Measurements from ENCODE around the gene KLHL29. TPM values are rescaled to one million over a fixed set of nuclear protein-coding genes. Genes with fewer than 3 reads are reported as not detected.

Gene KLHL29
- polyA plus RNA-seq, 1 donor from 2014 or later: 42.4 TPM

DNA sequence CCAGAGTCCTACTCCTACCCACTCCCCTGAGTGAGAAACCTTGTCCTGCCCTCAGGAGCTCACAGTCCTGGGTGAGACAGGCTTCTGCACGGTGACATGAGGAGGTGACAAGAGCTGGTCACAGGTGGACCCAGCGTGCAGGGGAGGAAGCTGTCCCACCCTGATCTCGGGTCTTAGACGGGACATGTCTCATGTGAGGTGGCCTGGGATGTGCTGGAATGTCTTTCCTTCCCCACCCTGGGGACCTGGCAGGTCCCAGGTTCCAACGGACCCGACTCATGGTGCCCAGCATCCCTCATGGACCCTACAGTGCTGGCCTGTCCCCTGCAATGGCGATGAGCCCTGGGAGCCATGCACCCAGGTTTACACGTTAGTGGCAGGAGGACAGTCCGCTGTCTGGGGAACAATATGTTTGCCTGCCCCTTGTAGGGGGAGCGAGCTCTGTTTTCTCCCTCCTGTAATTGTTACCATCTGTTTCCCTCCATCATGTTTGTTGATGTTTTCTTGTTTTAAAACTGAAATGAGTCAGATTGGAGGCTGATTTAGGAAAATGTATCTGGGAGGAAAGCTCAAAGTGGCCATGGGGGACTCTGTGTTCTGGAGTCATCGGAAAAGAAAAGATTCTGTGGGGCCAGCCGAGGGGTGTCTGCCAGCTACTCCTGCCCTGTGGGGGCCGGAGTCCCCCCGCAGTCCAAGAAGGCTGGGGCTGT is 238.1 kb downstream of the KLHL29 start:
- Histone ChIP-seq H3K79me2 (replicated peaks; ENCODE audit: insufficient read depth, low read length) (no peaks in the 10 kb centered on the region), H3K27ac (ENCODE audit: low read length) (no peak overlapping the region), H3K4me2 (ENCODE audit: low read length) (no peak overlapping the region), H2AFZ (ENCODE audit: low read depth, low read length) (no peak overlapping the region), H3F3A (ENCODE audit: insufficient read depth, low read length, poor library complexity, severe bottlenecking) (no peaks in the 10 kb centered on the region), H3K27me3 (ENCODE audit: insufficient read depth, low read depth, low read length) (no peaks in the 10 kb centered on the region), H3K9ac (ENCODE audit: low read length) (no peak overlapping the region), H3K36me3 (ENCODE audit: insufficient read depth, low read length) (no peaks in the 10 kb centered on the region), H3K9me2 (ENCODE audit: insufficient read depth, low read length) (no peaks in the 10 kb centered on the region), H3K9me3 (ENCODE audit: low read length) (no peaks in the 10 kb centered on the region), H3K4me3 (ENCODE audit: low read length) (no peak overlapping the region), H4K20me1 (ENCODE audit: insufficient read depth) (no peaks in the 10 kb centered on the region)
- no peak for TF ChIP-seq EZH2 (IDR thresholded peaks at IDR 0.05; ENCODE audit: borderline replicate concordance, insufficient read depth, low read length, poor library complexity, severe bottlenecking)
- TF ChIP-seq MXI1 (conservative IDR thresholded peaks at IDR 0.05; ENCODE audit: poor library complexity, severe bottlenecking): no peak
- TF ChIP-seq RAD21 (conservative IDR thresholded peaks at IDR 0.05): no peak
- no peak for TF ChIP-seq EP300 (conservative IDR thresholded peaks at IDR 0.05; ENCODE audit: poor library complexity, severe bottlenecking)
- TF ChIP-seq, protein P1, sequence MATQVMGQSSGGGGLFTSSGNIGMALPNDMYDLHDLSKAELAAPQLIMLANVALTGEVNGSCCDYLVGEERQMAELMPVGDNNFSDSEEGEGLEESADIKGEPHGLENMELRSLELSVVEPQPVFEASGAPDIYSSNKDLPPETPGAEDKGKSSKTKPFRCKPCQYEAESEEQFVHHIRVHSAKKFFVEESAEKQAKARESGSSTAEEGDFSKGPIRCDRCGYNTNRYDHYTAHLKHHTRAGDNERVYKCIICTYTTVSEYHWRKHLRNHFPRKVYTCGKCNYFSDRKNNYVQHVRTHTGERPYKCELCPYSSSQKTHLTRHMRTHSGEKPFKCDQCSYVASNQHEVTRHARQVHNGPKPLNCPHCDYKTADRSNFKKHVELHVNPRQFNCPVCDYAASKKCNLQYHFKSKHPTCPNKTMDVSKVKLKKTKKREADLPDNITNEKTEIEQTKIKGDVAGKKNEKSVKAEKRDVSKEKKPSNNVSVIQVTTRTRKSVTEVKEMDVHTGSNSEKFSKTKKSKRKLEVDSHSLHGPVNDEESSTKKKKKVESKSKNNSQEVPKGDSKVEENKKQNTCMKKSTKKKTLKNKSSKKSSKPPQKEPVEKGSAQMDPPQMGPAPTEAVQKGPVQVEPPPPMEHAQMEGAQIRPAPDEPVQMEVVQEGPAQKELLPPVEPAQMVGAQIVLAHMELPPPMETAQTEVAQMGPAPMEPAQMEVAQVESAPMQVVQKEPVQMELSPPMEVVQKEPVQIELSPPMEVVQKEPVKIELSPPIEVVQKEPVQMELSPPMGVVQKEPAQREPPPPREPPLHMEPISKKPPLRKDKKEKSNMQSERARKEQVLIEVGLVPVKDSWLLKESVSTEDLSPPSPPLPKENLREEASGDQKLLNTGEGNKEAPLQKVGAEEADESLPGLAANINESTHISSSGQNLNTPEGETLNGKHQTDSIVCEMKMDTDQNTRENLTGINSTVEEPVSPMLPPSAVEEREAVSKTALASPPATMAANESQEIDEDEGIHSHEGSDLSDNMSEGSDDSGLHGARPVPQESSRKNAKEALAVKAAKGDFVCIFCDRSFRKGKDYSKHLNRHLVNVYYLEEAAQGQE (IDR thresholded peaks at IDR 0.05; ENCODE audit: borderline replicate concordance): no peak
- TF ChIP-seq SMC3 (conservative IDR thresholded peaks at IDR 0.05; ENCODE audit: poor library complexity): no peak
- TF ChIP-seq POLR2AphosphoS5 (IDR thresholded peaks at IDR 0.05): no peak
- TF ChIP-seq, protein P2, sequence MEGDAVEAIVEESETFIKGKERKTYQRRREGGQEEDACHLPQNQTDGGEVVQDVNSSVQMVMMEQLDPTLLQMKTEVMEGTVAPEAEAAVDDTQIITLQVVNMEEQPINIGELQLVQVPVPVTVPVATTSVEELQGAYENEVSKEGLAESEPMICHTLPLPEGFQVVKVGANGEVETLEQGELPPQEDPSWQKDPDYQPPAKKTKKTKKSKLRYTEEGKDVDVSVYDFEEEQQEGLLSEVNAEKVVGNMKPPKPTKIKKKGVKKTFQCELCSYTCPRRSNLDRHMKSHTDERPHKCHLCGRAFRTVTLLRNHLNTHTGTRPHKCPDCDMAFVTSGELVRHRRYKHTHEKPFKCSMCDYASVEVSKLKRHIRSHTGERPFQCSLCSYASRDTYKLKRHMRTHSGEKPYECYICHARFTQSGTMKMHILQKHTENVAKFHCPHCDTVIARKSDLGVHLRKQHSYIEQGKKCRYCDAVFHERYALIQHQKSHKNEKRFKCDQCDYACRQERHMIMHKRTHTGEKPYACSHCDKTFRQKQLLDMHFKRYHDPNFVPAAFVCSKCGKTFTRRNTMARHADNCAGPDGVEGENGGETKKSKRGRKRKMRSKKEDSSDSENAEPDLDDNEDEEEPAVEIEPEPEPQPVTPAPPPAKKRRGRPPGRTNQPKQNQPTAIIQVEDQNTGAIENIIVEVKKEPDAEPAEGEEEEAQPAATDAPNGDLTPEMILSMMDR (IDR thresholded peaks at IDR 0.05; ENCODE audit: poor library complexity, severe bottlenecking): no peak
- TF ChIP-seq TAF1 (IDR thresholded peaks at IDR 0.05; ENCODE audit: low read depth): no peak

- no peaks in the 10 kb centered on the region for H4K20me1 ChIP-seq (ENCODE audit: insufficient read depth)
Measured at GRCh38 chr2:23624378-23624777, 239.4 kb downstream of the KLHL29 start.

More at GRCh38 chr2:23624378-23624777, 239.4 kb downstream of the KLHL29 start:
- TF ChIP-seq, protein P1 (IDR thresholded peaks at IDR 0.05; ENCODE audit: borderline replicate concordance): no peak
- TF ChIP-seq, protein P2 (IDR thresholded peaks at IDR 0.05; ENCODE audit: poor library complexity, severe bottlenecking): peak; percentile 46
- Histone ChIP-seq H3K36me3 (ENCODE audit: insufficient read depth, low read length) (no peaks in the 10 kb centered on the region), H3K9me2 (ENCODE audit: insufficient read depth, low read length) (no peaks in the 10 kb centered on the region), H2AFZ (ENCODE audit: low read depth, low read length) (no peak overlapping the region), H3K27ac (ENCODE audit: low read length) (no peak overlapping the region), H3K9me3 (ENCODE audit: low read length) (no peaks in the 10 kb centered on the region), H3K27me3 (ENCODE audit: insufficient read depth, low read depth, low read length) (no peaks in the 10 kb centered on the region), H3F3A (ENCODE audit: insufficient read depth, low read length, poor library complexity, severe bottlenecking) (no peaks in the 10 kb centered on the region), H3K79me2 (replicated peaks; ENCODE audit: insufficient read depth, low read length) (no peaks in the 10 kb centered on the region), H3K4me3 (ENCODE audit: low read length) (no peak overlapping the region), H3K4me2 (ENCODE audit: low read length) (no peak overlapping the region), H3K9ac (ENCODE audit: low read length) (no peak overlapping the region)
